ENCODE measurements around the gene FNTB.

DNA sequence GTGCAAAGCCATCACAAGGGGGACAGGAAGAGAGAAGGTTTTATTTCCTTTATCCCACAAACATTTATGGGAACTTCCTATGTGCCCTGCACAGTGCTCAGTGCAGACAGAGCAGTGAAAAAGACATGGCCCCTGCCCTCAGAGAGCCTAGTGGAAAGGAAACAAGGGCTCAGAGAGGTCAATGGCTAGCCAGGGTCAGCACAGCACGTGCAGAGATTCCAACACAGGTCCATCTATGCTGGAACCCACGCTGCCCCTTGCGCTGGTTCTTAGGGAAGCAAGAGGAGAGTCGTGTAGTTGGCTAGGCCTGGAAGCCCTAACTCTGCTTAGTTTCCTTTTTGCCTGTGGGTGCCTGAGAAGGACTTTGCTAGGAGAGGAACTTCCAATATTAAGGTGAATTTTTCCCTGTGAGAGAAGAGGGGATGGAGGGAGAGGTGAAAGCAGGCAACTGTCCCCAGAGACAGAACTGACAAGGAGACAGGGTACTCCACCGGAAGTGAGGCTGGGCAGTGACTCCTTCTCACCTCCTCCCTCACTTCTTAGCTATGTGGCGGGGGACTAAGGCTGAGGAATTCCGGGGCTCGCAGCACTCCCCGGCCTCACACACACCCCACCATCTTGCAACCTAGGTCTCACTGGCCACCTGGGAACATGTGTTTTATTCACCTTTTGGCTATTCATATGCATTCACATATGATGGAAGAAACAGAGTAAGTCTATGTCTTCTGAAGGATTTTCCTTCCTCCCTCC is 32.0 kb upstream of the FNTB start:
- TF ChIP-seq, protein P1, sequence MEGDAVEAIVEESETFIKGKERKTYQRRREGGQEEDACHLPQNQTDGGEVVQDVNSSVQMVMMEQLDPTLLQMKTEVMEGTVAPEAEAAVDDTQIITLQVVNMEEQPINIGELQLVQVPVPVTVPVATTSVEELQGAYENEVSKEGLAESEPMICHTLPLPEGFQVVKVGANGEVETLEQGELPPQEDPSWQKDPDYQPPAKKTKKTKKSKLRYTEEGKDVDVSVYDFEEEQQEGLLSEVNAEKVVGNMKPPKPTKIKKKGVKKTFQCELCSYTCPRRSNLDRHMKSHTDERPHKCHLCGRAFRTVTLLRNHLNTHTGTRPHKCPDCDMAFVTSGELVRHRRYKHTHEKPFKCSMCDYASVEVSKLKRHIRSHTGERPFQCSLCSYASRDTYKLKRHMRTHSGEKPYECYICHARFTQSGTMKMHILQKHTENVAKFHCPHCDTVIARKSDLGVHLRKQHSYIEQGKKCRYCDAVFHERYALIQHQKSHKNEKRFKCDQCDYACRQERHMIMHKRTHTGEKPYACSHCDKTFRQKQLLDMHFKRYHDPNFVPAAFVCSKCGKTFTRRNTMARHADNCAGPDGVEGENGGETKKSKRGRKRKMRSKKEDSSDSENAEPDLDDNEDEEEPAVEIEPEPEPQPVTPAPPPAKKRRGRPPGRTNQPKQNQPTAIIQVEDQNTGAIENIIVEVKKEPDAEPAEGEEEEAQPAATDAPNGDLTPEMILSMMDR (IDR thresholded peaks at IDR 0.05; ENCODE audit: extremely low read depth in 1 of 2, insufficient read depth in 1 of 2, low read depth in 1 of 2, low read length in 2 of 2) = no peak
- TF ChIP-seq MYC (IDR thresholded peaks at IDR 0.05; ENCODE audit: low read depth, low read length) = no peak

Data from endothelial cell of umbilical vein (primary cell).